ENCODE results near the gene DNAH2.

GRCh38 chr17:7852919-7853690 is 135.6 kb downstream of the DNAH2 start:
- TF ChIP-seq CTCF (CRISPR knock-in tag; IDR thresholded peaks at IDR 0.05) (no peak), GLI4 (CRISPR knock-in tag; IDR thresholded peaks at IDR 0.05; ENCODE audit: borderline replicate concordance) (no peak)
